Left ventricle myocardium inferior (tissue), 1 donor: ENCODE measurements around the gene OSBPL3. TPM values are rescaled to one million over a fixed set of nuclear protein-coding genes. Genes with fewer than 3 reads are reported as not detected.

ENCODE experiments used
- DNase-seq: peaks from one replicate; pipeline ENCODE4 v3.0.0-alpha.2; 2020
- H3K27ac ChIP-seq: fragments of 200-600 bp; replicated peaks from 2 replicates; pipeline ENCODE4 v1.8.0; 2021
- H3K27me3 ChIP-seq: fragments of 200-600 bp; 2 replicates; pipeline ENCODE4 v1.8.0; 2021; ENCODE audit warnings: low read depth
- H3K36me3 ChIP-seq: fragments of 200-600 bp; 2 replicates; pipeline ENCODE4 v1.8.0; 2021
- H3K4me1 ChIP-seq: fragments of 200-600 bp; 2 replicates; pipeline ENCODE4 v1.8.0; 2021
- H3K4me3 ChIP-seq: fragments of 200-600 bp; 2 replicates; pipeline ENCODE4 v1.8.0; 2021; ENCODE audit warnings: mild to moderate bottlenecking, moderate library complexity
- H3K9me3 ChIP-seq: fragments of 200-600 bp; replicated peaks from 2 replicates; pipeline ENCODE4 v1.8.0; 2021
- CTCF ChIP-seq: fragments of 200-600 bp; IDR thresholded peaks from 2 replicates; pipeline ENCODE4 v1.8.0; 2021; ENCODE audit warnings: antibody characterized with exemption, mild to moderate bottlenecking, borderline replicate concordance
- intact Hi-C: fragments of 100-400 bp; cut with micrococcal nuclease; formaldehyde crosslinking; loops from one replicate; pipeline ENCODE4 v1.11.0; 2022
- total RNA-seq: library from RNA; stranded (reverse); fragmentation: NEBNext Ultra II Directional; extraction: Animal tissue kit (Norgen Biotek cat#: 25700); gene quantifications from one replicate; pipeline ENCODE4 v1.2.1, GENCODE V29; 2021
- donor health status: DM: no; HTN: yes; CAD: no; lungs with severe emphysema.

OSBPL3 gene
- total RNA-seq, 1 donor from 2014 or later: 4.3 TPM

DNA sequence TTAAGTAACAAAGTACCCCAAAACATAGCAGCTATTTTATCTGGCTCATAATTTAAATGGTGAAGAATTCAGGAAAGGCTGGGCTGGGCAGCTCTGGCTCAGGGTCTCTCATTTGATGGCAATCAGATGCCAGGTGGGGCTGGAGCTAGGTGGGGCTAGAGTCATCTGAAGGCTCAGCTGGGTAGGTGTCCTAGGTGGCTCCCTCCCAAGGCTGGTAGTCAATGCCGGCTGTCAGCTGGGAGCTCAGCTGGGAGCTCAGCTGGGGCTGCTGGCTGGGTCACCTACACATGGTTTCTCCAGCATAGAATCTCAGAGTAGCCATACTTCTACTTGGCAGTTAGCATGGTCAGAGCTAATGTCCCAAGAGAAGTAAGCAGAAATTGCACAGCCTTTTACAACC, 34.1 kb downstream of the OSBPL3 start:
- intact Hi-C loops: no loop called here
- H3K27ac ChIP-seq: no peak overlapping the region
- no peaks in the 10 kb centered on the region for H3K27me3 ChIP-seq
- TF ChIP-seq CTCF: no peak
- DNase-seq: no peak
- no peaks in the 10 kb centered on the region for H3K9me3 ChIP-seq
- H3K4me3 ChIP-seq: no peak overlapping the region
- H3K4me1 ChIP-seq: no peaks in the 10 kb centered on the region
- H3K36me3 ChIP-seq: no peaks in the 10 kb centered on the region

GRCh38 chr7:24943096-24943948, 36.7 kb downstream of the OSBPL3 start:
- Histone ChIP-seq H3K27me3 (no peaks in the 10 kb centered on the region), H3K4me3 (no peak overlapping the region), H3K9me3 (no peaks in the 10 kb centered on the region), H3K4me1 (no peaks in the 10 kb centered on the region), H3K36me3 (no peaks in the 10 kb centered on the region), H3K27ac (no peak overlapping the region)
- no peak for DNase-seq
- intact Hi-C loops: no loop called here
- no peak for TF ChIP-seq CTCF

- intact Hi-C loops: no loop called here
- DNase-seq: no peak
- Histone ChIP-seq H3K9me3 (no peaks in the 10 kb centered on the region), H3K27ac (no peak overlapping the region), H3K4me3 (no peak overlapping the region), H3K36me3 (no peaks in the 10 kb centered on the region), H3K4me1 (no peaks in the 10 kb centered on the region), H3K27me3 (no peaks in the 10 kb centered on the region)
- no peak for TF ChIP-seq CTCF
Observed at GRCh38 chr7:24942226-24942625, 37.8 kb downstream of the OSBPL3 start.

- no peaks in the 10 kb centered on the region for H3K36me3 ChIP-seq
- DNase-seq: no peak
- H3K9me3 ChIP-seq: no peaks in the 10 kb centered on the region
- intact Hi-C loops: no loop called here
- peaks cover 6% of the 10 kb centered on the region for H3K4me1 ChIP-seq
- H3K27ac ChIP-seq: no peak overlapping the region
- no peak overlapping the region for H3K4me3 ChIP-seq
- H3K27me3 ChIP-seq: no peaks in the 10 kb centered on the region
- no peak for TF ChIP-seq CTCF
Observed at GRCh38 chr7:24939416-24939815, 40.6 kb downstream of the OSBPL3 start.

DNA sequence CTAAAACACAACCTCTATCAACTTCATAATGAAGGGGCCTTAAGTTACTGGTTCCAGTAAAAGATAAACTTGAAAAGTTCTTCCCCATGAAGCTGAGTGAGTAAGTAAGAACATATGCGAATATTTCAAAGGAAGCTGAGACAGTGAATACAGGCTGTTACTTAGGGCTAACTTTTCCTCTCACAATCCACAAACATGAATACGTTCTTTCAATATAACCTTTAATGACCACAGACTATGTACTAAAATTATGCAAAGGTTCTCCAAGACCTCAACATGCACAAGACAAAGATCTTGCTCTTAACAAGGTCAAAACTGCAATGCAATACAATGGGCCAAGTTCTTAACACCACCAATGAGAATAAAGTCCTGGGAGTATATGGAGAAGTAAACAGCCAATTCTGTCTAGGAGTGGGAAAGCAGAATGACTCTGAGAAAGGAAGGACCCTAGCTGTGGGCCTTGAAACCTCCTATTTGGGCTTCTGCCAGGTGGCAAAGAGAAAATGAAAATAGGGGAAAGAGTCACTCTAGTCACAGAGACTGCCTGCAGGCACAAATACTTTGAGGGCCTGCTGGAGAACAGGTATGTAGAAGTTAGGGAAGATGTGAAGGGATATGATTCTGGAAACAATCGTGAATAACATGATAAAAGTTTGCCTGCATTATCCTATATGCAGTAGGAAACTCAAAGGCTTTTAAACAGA, 43.7 kb downstream of the OSBPL3 start:
- DNase-seq: no peak
- TF ChIP-seq CTCF: no peak
- Histone ChIP-seq H3K36me3 (no peaks in the 10 kb centered on the region), H3K4me3 (no peak overlapping the region), H3K9me3 (no peaks in the 10 kb centered on the region), H3K27me3 (no peaks in the 10 kb centered on the region), H3K4me1 (peaks cover 30% of the 10 kb centered on the region), H3K27ac (no peak overlapping the region)
- intact Hi-C loops: no loop called here
